HEK293 (cell line): Measurements from ENCODE around the gene FOSB.

Experiments
- CTCF ChIA-PET: fragments of 350-600 bp; formaldehyde crosslinking; extraction: SDS; loops from one replicate; lab custom pipeline; 2021; ENCODE audit warnings: antibody characterized with exemption; lab: Yijun Ruan, JAX
- POLR2A ChIA-PET: fragments of 300-600 bp; formaldehyde crosslinking; extraction: SDS; loops from one replicate; lab custom pipeline; 2020; ENCODE audit warnings: antibody characterized with exemption, inconsistent platforms; lab: Yijun Ruan, JAX
- H3K27ac ChIP-seq: fragments of 200-500 bp; sonication (Bioruptor generic); 2 replicates; pipeline ENCODE4 v1.5.1; 2014; ENCODE audit warnings: low read depth, low read length, control low read depth, inconsistent platforms; ENCODE audit errors: extremely low read depth
- H3K36me3 ChIP-seq, 2 experiments: fragments of 200-500 bp in 1 of 2; sonication (Bioruptor generic) in 1 of 2; 1 replicate in 1 of 2; 2 replicates in 1 of 2; pipeline ENCODE4 v1.5.1; 2014 to 2017; ENCODE audit warnings: inconsistent platforms in 2 of 2, low read length in 2 of 2; ENCODE audit not compliant: control insufficient read depth in 2 of 2, insufficient read depth in 1 of 2
- H3K4me1 ChIP-seq: fragments of 200-500 bp; sonication (Bioruptor generic); 2 replicates; pipeline ENCODE4 v1.5.1; 2014; ENCODE audit warnings: mild to moderate bottlenecking, low read length, inconsistent platforms; ENCODE audit not compliant: control insufficient read depth, insufficient read depth
- H3K4me3 ChIP-seq: 2 replicates; pipeline ENCODE4 v1.5.1; 2011; ENCODE audit warnings: low read depth, mild to moderate bottlenecking, control low read depth, low read length, moderate library complexity
- H3K9me3 ChIP-seq: fragments of 200-500 bp; sonication (Bioruptor generic); 2 replicates; pipeline ENCODE4 v1.5.1; 2014; ENCODE audit warnings: low read depth, low read length, inconsistent platforms; ENCODE audit not compliant: control insufficient read depth, insufficient read depth
- RBAK ChIP-seq: fragments of 450-650 bp; formaldehyde crosslinking; IDR thresholded peaks from 2 replicates; pipeline ENCODE4 v1.5.1; 2016; ENCODE audit warnings: missing biosample characterization, missing genetic modification characterization
- SP3 ChIP-seq: fragments of 450-650 bp; formaldehyde crosslinking; IDR thresholded peaks from 2 replicates; pipeline ENCODE4 v1.5.1; 2016; ENCODE audit warnings: missing biosample characterization, missing genetic modification characterization
- ZNF214 ChIP-seq: fragments of 450-650 bp; formaldehyde crosslinking; IDR thresholded peaks from 2 replicates; pipeline ENCODE4 v1.5.1; 2017; ENCODE audit warnings: missing biosample characterization, mild to moderate bottlenecking, missing genetic modification characterization, borderline replicate concordance
- ZNF311 ChIP-seq: fragments of 450-650 bp; formaldehyde crosslinking; IDR thresholded peaks from 2 replicates; pipeline ENCODE4 v1.5.1; 2017; ENCODE audit warnings: missing biosample characterization, missing genetic modification characterization, borderline replicate concordance
- ZNF426 ChIP-seq: fragments of 450-650 bp; formaldehyde crosslinking; IDR thresholded peaks from 2 replicates; pipeline ENCODE4 v1.5.1; 2017; ENCODE audit warnings: missing biosample characterization, missing genetic modification characterization, mild to moderate bottlenecking, inconsistent platforms, moderate library complexity
- ZNF530 ChIP-seq: fragments of 450-650 bp; formaldehyde crosslinking; IDR thresholded peaks from 2 replicates; pipeline ENCODE4 v1.5.1; 2016; ENCODE audit warnings: low read depth, missing biosample characterization, missing genetic modification characterization
- ZNF707 ChIP-seq: fragments of 450-650 bp; formaldehyde crosslinking; IDR thresholded peaks from 2 replicates; pipeline ENCODE4 v1.5.1; 2016; ENCODE audit warnings: missing biosample characterization, missing genetic modification characterization
- TF ChIP-seq, protein P1 (sequence below): fragments of 450-650 bp; formaldehyde crosslinking; IDR thresholded peaks from 2 replicates; pipeline ENCODE4 v1.5.1; 2016; ENCODE audit warnings: missing biosample characterization, missing genetic modification characterization
- TF ChIP-seq, protein P2 (sequence below): fragments of 450-650 bp; formaldehyde crosslinking; IDR thresholded peaks from 2 replicates; pipeline ENCODE4 v1.5.1; 2017; ENCODE audit warnings: missing biosample characterization, missing genetic modification characterization
- TF ChIP-seq, protein P3 (sequence below): fragments of 450-650 bp; formaldehyde crosslinking; conservative IDR thresholded peaks from 2 replicates; pipeline ENCODE4 v1.5.1; 2016; ENCODE audit warnings: low read depth, missing biosample characterization, missing genetic modification characterization
- TF ChIP-seq, protein P4 (sequence below): fragments of 450-650 bp; formaldehyde crosslinking; IDR thresholded peaks from 2 replicates; pipeline ENCODE4 v1.5.1; 2016; ENCODE audit warnings: missing biosample characterization, missing genetic modification characterization
- TF ChIP-seq, protein P5 (sequence below): fragments of 450-650 bp; formaldehyde crosslinking; conservative IDR thresholded peaks from 2 replicates; pipeline ENCODE4 v1.5.1; 2016; ENCODE audit warnings: low read depth, missing biosample characterization, missing genetic modification characterization

Gene FOSB

DNA sequence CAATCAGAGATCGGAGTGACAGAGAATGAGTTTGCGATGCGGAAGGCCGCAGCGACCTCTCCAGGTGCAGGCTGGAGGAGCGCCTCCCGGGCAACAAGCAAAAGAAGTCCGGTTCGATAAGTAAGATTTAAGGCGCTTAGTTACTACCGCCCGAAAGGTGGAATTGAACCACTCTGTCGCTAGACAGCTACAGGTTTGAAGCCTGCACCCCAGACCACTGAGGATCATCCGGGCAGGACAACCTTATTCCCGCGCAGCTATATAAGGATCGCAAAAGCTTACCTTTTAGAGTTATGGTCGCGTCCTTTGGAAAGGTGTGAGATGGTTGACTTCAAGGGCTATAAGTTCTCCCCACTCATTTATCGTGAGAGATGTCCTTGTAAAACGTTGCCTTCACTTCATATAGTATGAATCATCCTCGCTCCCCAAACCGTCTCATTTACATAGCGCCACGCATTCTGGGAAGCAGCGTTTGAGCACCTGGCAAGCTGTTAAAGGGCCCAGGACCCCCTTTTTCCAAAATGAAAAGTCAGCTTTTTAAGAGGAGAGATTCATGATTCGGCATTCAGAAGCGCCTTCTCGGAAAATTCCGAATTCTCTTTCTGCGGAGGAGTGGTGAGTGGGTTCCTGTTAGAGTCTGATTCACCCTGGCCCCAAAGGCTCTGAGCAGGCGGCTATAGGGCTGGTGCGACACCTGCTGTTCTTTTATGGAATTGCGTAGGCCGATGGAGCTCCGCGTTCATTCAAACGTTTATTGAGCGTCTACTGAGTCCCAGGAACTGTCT is 10.8 kb downstream of the FOSB start (continued):
- no peak for TF ChIP-seq ZNF530 (tag by site-specific recombination)
- no peak for TF ChIP-seq RBAK (tag by site-specific recombination)
- TF ChIP-seq, protein P1, sequence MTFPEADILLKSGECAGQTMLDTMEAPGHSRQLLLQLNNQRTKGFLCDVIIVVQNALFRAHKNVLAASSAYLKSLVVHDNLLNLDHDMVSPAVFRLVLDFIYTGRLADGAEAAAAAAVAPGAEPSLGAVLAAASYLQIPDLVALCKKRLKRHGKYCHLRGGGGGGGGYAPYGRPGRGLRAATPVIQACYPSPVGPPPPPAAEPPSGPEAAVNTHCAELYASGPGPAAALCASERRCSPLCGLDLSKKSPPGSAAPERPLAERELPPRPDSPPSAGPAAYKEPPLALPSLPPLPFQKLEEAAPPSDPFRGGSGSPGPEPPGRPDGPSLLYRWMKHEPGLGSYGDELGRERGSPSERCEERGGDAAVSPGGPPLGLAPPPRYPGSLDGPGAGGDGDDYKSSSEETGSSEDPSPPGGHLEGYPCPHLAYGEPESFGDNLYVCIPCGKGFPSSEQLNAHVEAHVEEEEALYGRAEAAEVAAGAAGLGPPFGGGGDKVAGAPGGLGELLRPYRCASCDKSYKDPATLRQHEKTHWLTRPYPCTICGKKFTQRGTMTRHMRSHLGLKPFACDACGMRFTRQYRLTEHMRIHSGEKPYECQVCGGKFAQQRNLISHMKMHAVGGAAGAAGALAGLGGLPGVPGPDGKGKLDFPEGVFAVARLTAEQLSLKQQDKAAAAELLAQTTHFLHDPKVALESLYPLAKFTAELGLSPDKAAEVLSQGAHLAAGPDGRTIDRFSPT (tag by site-specific recombination) = no peak
- TF ChIP-seq, protein P2, sequence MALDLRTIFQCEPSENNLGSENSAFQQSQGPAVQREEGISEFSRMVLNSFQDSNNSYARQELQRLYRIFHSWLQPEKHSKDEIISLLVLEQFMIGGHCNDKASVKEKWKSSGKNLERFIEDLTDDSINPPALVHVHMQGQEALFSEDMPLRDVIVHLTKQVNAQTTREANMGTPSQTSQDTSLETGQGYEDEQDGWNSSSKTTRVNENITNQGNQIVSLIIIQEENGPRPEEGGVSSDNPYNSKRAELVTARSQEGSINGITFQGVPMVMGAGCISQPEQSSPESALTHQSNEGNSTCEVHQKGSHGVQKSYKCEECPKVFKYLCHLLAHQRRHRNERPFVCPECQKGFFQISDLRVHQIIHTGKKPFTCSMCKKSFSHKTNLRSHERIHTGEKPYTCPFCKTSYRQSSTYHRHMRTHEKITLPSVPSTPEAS (tag by site-specific recombination) = 0 out of 2 replicates have a peak, but pooled peaks have one; percentile 54
- TF ChIP-seq ZNF214 (tag by site-specific recombination) = no peak
- no peak for TF ChIP-seq ZNF311 (tag by site-specific recombination)
- TF ChIP-seq ZNF707 (tag by site-specific recombination) = no peak
- TF ChIP-seq, protein P3, sequence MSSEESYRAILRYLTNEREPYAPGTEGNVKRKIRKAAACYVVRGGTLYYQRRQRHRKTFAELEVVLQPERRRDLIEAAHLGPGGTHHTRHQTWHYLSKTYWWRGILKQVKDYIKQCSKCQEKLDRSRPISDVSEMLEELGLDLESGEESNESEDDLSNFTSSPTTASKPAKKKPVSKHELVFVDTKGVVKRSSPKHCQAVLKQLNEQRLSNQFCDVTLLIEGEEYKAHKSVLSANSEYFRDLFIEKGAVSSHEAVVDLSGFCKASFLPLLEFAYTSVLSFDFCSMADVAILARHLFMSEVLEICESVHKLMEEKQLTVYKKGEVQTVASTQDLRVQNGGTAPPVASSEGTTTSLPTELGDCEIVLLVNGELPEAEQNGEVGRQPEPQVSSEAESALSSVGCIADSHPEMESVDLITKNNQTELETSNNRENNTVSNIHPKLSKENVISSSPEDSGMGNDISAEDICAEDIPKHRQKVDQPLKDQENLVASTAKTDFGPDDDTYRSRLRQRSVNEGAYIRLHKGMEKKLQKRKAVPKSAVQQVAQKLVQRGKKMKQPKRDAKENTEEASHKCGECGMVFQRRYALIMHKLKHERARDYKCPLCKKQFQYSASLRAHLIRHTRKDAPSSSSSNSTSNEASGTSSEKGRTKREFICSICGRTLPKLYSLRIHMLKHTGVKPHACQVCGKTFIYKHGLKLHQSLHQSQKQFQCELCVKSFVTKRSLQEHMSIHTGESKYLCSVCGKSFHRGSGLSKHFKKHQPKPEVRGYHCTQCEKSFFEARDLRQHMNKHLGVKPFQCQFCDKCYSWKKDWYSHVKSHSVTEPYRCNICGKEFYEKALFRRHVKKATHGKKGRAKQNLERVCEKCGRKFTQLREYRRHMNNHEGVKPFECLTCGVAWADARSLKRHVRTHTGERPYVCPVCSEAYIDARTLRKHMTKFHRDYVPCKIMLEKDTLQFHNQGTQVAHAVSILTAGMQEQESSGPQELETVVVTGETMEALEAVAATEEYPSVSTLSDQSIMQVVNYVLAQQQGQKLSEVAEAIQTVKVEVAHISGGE (tag by site-specific recombination) = no peak
- TF ChIP-seq, protein P4, sequence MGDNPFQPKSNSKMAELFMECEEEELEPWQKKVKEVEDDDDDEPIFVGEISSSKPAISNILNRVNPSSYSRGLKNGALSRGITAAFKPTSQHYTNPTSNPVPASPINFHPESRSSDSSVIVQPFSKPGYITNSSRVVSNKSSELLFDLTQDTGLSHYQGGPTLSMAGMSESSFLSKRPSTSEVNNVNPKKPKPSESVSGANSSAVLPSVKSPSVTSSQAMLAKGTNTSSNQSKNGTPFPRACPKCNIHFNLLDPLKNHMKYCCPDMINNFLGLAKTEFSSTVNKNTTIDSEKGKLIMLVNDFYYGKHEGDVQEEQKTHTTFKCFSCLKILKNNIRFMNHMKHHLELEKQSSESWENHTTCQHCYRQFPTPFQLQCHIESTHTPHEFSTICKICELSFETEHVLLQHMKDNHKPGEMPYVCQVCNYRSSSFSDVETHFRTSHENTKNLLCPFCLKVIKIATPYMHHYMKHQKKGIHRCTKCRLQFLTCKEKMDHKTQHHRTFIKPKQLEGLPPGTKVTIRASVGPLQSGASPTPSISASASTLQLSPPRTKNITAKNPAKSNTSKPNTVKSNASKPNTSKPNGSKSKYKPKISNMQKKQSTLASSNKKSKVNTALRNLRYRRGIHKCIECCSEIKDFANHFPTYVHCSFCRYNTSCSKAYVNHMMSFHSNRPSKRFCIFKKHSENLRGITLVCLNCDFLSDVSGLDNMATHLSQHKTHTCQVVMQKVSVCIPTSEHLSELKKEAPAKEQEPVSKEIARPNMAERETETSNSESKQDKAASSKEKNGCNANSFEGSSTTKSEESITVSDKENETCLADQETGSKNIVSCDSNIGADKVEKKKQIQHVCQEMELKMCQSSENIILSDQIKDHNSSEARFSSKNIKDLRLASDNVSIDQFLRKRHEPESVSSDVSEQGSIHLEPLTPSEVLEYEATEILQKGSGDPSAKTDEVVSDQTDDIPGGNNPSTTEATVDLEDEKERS (tag by site-specific recombination) = peak; percentile 62; the same call in 1 of the 2 replicates

DNA sequence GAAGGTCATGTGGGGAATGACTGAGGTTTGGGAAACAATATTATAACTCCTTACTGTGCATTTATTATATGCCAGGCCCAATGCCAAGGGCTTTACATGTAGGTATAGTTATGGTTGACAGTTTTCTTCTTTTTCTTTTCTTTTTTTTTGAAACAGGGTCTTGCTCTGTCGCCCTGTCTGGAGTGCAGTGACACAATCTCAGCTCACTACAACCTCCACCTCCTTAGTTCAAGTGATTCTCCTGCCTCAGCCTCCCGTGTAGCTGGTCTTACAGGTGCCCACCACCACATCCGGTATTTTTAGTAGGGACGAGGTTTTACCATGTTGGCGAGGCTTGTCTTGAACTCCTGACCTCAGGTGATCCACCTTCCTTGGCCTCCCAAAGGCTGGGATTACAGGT is 15.2 kb downstream of the FOSB start:
- ChIA-PET CTCF (interaction anchor here (0.7 to 1.5 kb wide), 3 partner anchors 38 to 48 kb away, joined by 3 to 11 read pairs (median 6); no protein-coding TSS in a partner anchor), POLR2A (no interaction called here)
- H3K4me1 ChIP-seq = peaks cover 2% of the 10 kb centered on the region; the same call in 1 of the 2 replicates
- H3K9me3 ChIP-seq = no peaks in the 10 kb centered on the region
- H3K4me3 ChIP-seq = no peak overlapping the region
- H3K36me3 ChIP-seq = no peaks in the 10 kb centered on the region; a peak in 1 of 3 replicates
- no peak overlapping the region for H3K27ac ChIP-seq
- TF ChIP-seq, protein P4 (tag by site-specific recombination) = no peak
- TF ChIP-seq SP3 (tag by site-specific recombination) (no peak), ZNF426 (tag by site-specific recombination) (no peak)
- TF ChIP-seq, protein P5, sequence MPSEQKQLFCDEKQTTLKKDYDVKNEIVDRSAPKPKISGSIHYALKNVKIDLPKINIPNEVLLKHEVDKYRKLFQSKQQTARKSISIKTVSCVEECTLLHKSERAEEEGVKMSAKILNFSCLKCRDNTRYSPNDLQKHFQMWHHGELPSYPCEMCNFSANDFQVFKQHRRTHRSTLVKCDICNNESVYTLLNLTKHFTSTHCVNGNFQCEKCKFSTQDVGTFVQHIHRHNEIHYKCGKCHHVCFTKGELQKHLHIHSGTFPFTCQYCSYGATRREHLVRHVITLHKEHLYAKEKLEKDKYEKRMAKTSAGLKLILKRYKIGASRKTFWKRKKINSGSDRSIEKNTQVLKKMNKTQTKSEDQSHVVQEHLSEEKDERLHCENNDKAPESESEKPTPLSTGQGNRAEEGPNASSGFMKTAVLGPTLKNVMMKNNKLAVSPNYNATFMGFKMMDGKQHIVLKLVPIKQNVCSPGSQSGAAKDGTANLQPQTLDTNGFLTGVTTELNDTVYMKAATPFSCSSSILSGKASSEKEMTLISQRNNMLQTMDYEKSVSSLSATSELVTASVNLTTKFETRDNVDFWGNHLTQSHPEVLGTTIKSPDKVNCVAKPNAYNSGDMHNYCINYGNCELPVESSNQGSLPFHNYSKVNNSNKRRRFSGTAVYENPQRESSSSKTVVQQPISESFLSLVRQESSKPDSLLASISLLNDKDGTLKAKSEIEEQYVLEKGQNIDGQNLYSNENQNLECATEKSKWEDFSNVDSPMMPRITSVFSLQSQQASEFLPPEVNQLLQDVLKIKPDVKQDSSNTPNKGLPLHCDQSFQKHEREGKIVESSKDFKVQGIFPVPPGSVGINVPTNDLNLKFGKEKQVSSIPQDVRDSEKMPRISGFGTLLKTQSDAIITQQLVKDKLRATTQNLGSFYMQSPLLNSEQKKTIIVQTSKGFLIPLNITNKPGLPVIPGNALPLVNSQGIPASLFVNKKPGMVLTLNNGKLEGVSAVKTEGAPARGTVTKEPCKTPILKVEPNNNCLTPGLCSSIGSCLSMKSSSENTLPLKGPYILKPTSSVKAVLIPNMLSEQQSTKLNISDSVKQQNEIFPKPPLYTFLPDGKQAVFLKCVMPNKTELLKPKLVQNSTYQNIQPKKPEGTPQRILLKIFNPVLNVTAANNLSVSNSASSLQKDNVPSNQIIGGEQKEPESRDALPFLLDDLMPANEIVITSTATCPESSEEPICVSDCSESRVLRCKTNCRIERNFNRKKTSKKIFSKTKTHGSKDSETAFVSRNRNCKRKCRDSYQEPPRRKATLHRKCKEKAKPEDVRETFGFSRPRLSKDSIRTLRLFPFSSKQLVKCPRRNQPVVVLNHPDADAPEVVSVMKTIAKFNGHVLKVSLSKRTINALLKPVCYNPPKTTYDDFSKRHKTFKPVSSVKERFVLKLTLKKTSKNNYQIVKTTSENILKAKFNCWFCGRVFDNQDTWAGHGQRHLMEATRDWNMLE (tag by site-specific recombination) = no peak
